Testis (tissue), 2 donors: ENCODE results near the gene DUOX1.

Source experiments
- CTCF ChIP-seq, 3 experiments: fragments of 450-650 bp in 2 of 3; fragments of 200-600 bp in 1 of 3; sonication (generic) in 1 of 3; IDR thresholded peaks; one replicate each; pipeline ENCODE4 v1.5.1; 2016 to 2019; ENCODE audit warnings: antibody characterized with exemption in 3 of 3, mild to moderate bottlenecking in 2 of 3, moderate library complexity in 1 of 3
- POLR2A ChIP-seq: fragments of 450-650 bp; IDR thresholded peaks from one replicate; pipeline ENCODE4 v1.6.1; 2017; ENCODE audit warnings: antibody characterized with exemption, mild to moderate bottlenecking, moderate library complexity

DNA sequence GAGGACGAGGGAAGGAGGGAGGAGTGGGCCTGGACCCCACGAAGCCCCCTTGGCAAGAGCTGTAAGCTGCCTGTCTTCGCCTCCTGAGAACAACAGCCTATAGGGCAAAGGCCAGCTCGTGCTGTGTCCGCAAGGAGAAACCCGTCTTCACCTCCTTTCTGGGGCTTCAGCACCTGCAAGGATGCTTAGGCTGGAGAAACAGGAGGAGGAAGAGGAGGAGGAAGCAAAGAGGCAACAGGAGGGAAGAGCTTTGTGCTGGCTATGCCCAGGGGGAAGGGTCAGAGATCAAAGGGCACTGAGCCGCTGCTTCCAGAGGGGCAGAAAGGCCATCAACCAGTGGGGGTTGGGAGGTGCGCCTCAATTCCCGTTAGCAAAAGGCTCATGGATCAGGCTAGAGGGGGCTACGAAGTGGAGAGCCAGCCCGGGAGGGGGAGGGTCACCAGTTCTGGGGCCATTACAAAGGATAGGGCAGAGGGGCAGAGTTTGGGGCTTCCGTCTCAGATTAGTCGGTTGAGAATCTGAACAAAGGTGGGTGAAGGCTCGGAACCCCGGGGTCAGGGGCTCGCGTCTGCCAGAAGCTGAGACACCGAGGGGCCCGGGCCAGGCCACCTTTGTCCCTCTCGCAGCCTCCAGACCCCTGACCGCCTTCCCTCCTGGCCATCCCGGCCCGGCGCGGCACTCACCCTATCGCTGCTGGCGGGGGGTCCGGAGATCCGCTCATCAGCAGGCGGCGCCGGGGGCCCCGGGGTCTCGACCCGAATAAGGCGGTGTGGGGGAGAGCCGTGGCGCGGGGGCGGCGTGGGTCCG lies 57.2 kb downstream of the DUOX1 start:
- TF ChIP-seq CTCF (IDR thresholded peaks at IDR 0.05) (no peak), POLR2A (no peak)
